CD8-positive, alpha-beta memory T cell (primary cell): ENCODE measurements around the gene SULT1C2. TPM values are rescaled to one million over a fixed set of nuclear protein-coding genes. Genes with fewer than 3 reads are reported as not detected.

Experiments used
- CTCF ChIA-PET: fragments of 350-600 bp; sonication (Branson Sonifier 250); formaldehyde crosslinking; loops from one replicate; lab custom pipeline; 2021; ENCODE audit warnings: antibody characterized with exemption; lab: Charles Lee
- POLR2A ChIA-PET: fragments of 350-600 bp; sonication (Branson Sonifier 250); formaldehyde crosslinking; loops from one replicate; lab custom pipeline; 2021; ENCODE audit warnings: antibody characterized with exemption; lab: Charles Lee
- DNase-seq, 5 donors: peaks; one replicate each; pipeline versions ENCODE4 v3.0.0 to v3.0.0-alpha.2; 2020 to 2022; ENCODE audit warnings: mixed read lengths in 1 of 5
- H3K27ac ChIP-seq: one replicate; pipeline ENCODE4 v1.7.0; 2013; ENCODE audit warnings: low read depth, mild to moderate bottlenecking, low read length, moderate library complexity
- H3K27me3 ChIP-seq: 2 replicates; pipeline ENCODE4 v1.7.0; 2013; ENCODE audit warnings: low read length, mild to moderate bottlenecking; ENCODE audit not compliant: insufficient read depth, poor library complexity, severe bottlenecking
- H3K36me3 ChIP-seq: 2 replicates; pipeline ENCODE4 v1.7.0; 2013; ENCODE audit warnings: mild to moderate bottlenecking, low read length, moderate library complexity; ENCODE audit not compliant: insufficient read depth
- H3K4me1 ChIP-seq: 2 replicates; pipeline ENCODE4 v1.7.0; 2013; ENCODE audit warnings: mild to moderate bottlenecking, low read length, moderate library complexity; ENCODE audit not compliant: insufficient read depth
- H3K4me3 ChIP-seq: 2 replicates; pipeline ENCODE4 v1.7.0; 2013; ENCODE audit warnings: mild to moderate bottlenecking, low read length
- H3K9me3 ChIP-seq: 2 replicates; pipeline ENCODE4 v1.7.0; 2013; ENCODE audit warnings: mild to moderate bottlenecking, low read length
- H3K27ac Mint-ChIP-seq, 8 donors: one replicate each; pipeline ENCODE4 v1.8.0; 2020 to 2021; ENCODE audit warnings: mixed read lengths in 8 of 8, mild to moderate bottlenecking in 6 of 8, inconsistent platforms in 3 of 8, moderate library complexity in 3 of 8
- H3K27me3 Mint-ChIP-seq, 2 donors: one replicate each; pipeline ENCODE4 v1.8.0; 2020 to 2021; ENCODE audit warnings: mixed read lengths in 2 of 2, mild to moderate bottlenecking in 1 of 2, moderate library complexity in 1 of 2
- H3K36me3 Mint-ChIP-seq, 3 donors: one replicate each; pipeline ENCODE4 v1.8.0; 2020 to 2021; ENCODE audit warnings: mixed read lengths in 3 of 3, inconsistent platforms in 1 of 3, mild to moderate bottlenecking in 1 of 3
- H3K4me1 Mint-ChIP-seq, 3 donors: one replicate each; pipeline ENCODE4 v1.8.0; 2020 to 2021; ENCODE audit warnings: mixed read lengths in 3 of 3, inconsistent platforms in 1 of 3, mild to moderate bottlenecking in 1 of 3
- H3K4me3 Mint-ChIP-seq, 7 donors: one replicate each; pipeline ENCODE4 v1.8.0; 2020 to 2021; ENCODE audit warnings: mixed read lengths in 7 of 7, mild to moderate bottlenecking in 6 of 7, moderate library complexity in 4 of 7, inconsistent platforms in 2 of 7
- H3K9me3 Mint-ChIP-seq, 5 donors: one replicate each; pipeline ENCODE4 v1.8.0; 2020 to 2022; ENCODE audit warnings: mixed read lengths in 5 of 5, mild to moderate bottlenecking in 3 of 5, moderate library complexity in 2 of 5, inconsistent platforms in 1 of 5
- polyA plus RNA-seq: library from polyadenylated mRNA; unstranded; fragments of 300-500 nt; fragmentation: Illumina TruSeq; gene quantifications from one replicate; pipeline ENCODE4 v1.2.3, GENCODE V29; 2021
- total RNA-seq, 2 experiments: library from RNA; stranded (reverse); gene quantifications; one replicate each; pipeline ENCODE4 v1.2.3, GENCODE V29; 2021

Gene SULT1C2
- total and polyA plus RNA-seq, 3 experiments from 2014 or later, result not detected

GRCh38 chr2:108320326-108320922 lies 31.7 kb downstream of the SULT1C2 start:
- ChIA-PET POLR2A (no interaction called here), CTCF (no interaction called here)
- Histone ChIP-seq H3K9me3 (no peaks in the 10 kb centered on the region), H3K4me1 (no peaks in the 10 kb centered on the region), H3K4me3 (no peak overlapping the region), H3K27me3 (no peaks in the 10 kb centered on the region), H3K27ac (no peak overlapping the region), H3K36me3 (no peaks in the 10 kb centered on the region)
- no peaks in the 10 kb centered on the region for H3K36me3 Mint-ChIP-seq
- no peak overlapping the region for H3K4me3 Mint-ChIP-seq
- H3K27ac Mint-ChIP-seq, result no peak overlapping the region
- no peak for DNase-seq
- H3K4me1 Mint-ChIP-seq, result no peaks in the 10 kb centered on the region
- H3K9me3 Mint-ChIP-seq, result no peaks in the 10 kb centered on the region
- peaks cover 7 to 16% of the 10 kb centered on the region in 2 donors for H3K27me3 Mint-ChIP-seq

- no peak overlapping the region for H3K4me3 Mint-ChIP-seq
- H3K9me3 Mint-ChIP-seq, result no peaks in the 10 kb centered on the region
- H3K27me3 ChIP-seq, result no peaks in the 10 kb centered on the region
- ChIA-PET POLR2A (no interaction called here), CTCF (no interaction called here)
- H3K27ac Mint-ChIP-seq, result no peak overlapping the region
- H3K36me3 ChIP-seq, result no peaks in the 10 kb centered on the region
- H3K27me3 Mint-ChIP-seq, result peaks cover 4 to 12% of the 10 kb centered on the region in 2 donors
- no peak for DNase-seq
- H3K4me1 Mint-ChIP-seq, result no peaks in the 10 kb centered on the region
- H3K4me3 ChIP-seq, result no peak overlapping the region
- no peak overlapping the region for H3K27ac ChIP-seq
- H3K9me3 ChIP-seq, result no peaks in the 10 kb centered on the region
- H3K36me3 Mint-ChIP-seq, result no peaks in the 10 kb centered on the region
- no peaks in the 10 kb centered on the region for H3K4me1 ChIP-seq
These were observed 34.9 kb downstream of the SULT1C2 start for GRCh38 chr2:108323619-108324018.

GRCh38 chr2:108324531-108325255 lies 36.0 kb downstream of the SULT1C2 start:
- Histone ChIP-seq H3K9me3 (no peaks in the 10 kb centered on the region), H3K27ac (no peak overlapping the region), H3K27me3 (no peaks in the 10 kb centered on the region), H3K4me1 (no peaks in the 10 kb centered on the region), H3K4me3 (no peak overlapping the region), H3K36me3 (no peaks in the 10 kb centered on the region)
- H3K9me3 Mint-ChIP-seq, result no peaks in the 10 kb centered on the region
- no peaks in the 10 kb centered on the region for H3K4me1 Mint-ChIP-seq
- H3K27ac Mint-ChIP-seq, result no peak overlapping the region
- ChIA-PET POLR2A (no interaction called here), CTCF (no interaction called here)
- no peak for DNase-seq
- H3K36me3 Mint-ChIP-seq, result no peaks in the 10 kb centered on the region
- no peak overlapping the region for H3K4me3 Mint-ChIP-seq
- peaks cover 4 to 16% of the 10 kb centered on the region in 2 donors for H3K27me3 Mint-ChIP-seq

- H3K27me3 Mint-ChIP-seq, result peaks cover 4 to 23% of the 10 kb centered on the region in 2 donors
- Histone ChIP-seq H3K4me1 (no peaks in the 10 kb centered on the region), H3K27me3 (no peaks in the 10 kb centered on the region), H3K27ac (no peak overlapping the region), H3K36me3 (no peaks in the 10 kb centered on the region), H3K4me3 (no peak overlapping the region), H3K9me3 (no peaks in the 10 kb centered on the region)
- no peak for DNase-seq
- H3K27ac Mint-ChIP-seq, result no peak overlapping the region
- H3K4me3 Mint-ChIP-seq, result no peak overlapping the region
- no peaks in the 10 kb centered on the region for H3K9me3 Mint-ChIP-seq
- H3K4me1 Mint-ChIP-seq, result no peaks in the 10 kb centered on the region
- POLR2A ChIA-PET, result no interaction called here
- no peaks in the 10 kb centered on the region for H3K36me3 Mint-ChIP-seq
- CTCF ChIA-PET, result no interaction called here
These were observed 37.1 kb downstream of the SULT1C2 start for GRCh38 chr2:108325756-108326155.

GRCh38 chr2:108329771-108330170 lies 41.1 kb downstream of the SULT1C2 start:
- H3K36me3 Mint-ChIP-seq, result no peaks in the 10 kb centered on the region
- H3K9me3 Mint-ChIP-seq, result no peaks in the 10 kb centered on the region
- no peak for DNase-seq
- no peak overlapping the region for H3K4me3 Mint-ChIP-seq
- H3K36me3 ChIP-seq, result no peaks in the 10 kb centered on the region
- no peaks in the 10 kb centered on the region for H3K27me3 ChIP-seq
- ChIA-PET CTCF (no interaction called here), POLR2A (no interaction called here)
- no peak overlapping the region for H3K27ac ChIP-seq
- H3K4me1 ChIP-seq, result no peaks in the 10 kb centered on the region
- no peaks in the 10 kb centered on the region for H3K9me3 ChIP-seq
- no peak overlapping the region for H3K27ac Mint-ChIP-seq
- peaks cover under 1 to 13% of the 10 kb centered on the region in 2 donors for H3K27me3 Mint-ChIP-seq
- H3K4me1 Mint-ChIP-seq, result no peaks in the 10 kb centered on the region
- no peak overlapping the region for H3K4me3 ChIP-seq

- ChIA-PET POLR2A (no interaction called here), CTCF (no interaction called here)
- H3K4me3 ChIP-seq, result no peak overlapping the region
- Mint-ChIP-seq H3K27me3 (peaks cover 3 to 21% of the 10 kb centered on the region in 2 donors), H3K27ac (no peak overlapping the region), H3K4me1 (no peaks in the 10 kb centered on the region), H3K9me3 (no peaks in the 10 kb centered on the region), H3K4me3 (no peak overlapping the region), H3K36me3 (no peaks in the 10 kb centered on the region)
- H3K4me1 ChIP-seq, result no peaks in the 10 kb centered on the region
- no peak overlapping the region for H3K27ac ChIP-seq
- H3K27me3 ChIP-seq, result no peaks in the 10 kb centered on the region
- DNase-seq, result no peak
- no peaks in the 10 kb centered on the region for H3K36me3 ChIP-seq
- no peaks in the 10 kb centered on the region for H3K9me3 ChIP-seq
These were observed 42.3 kb downstream of the SULT1C2 start for GRCh38 chr2:108330979-108331378.

GRCh38 chr2:108345951-108346350 lies 57.3 kb downstream of the SULT1C2 start:
- H3K4me3 Mint-ChIP-seq, result no peak overlapping the region
- Histone ChIP-seq H3K4me1 (no peaks in the 10 kb centered on the region), H3K27me3 (no peaks in the 10 kb centered on the region), H3K4me3 (no peak overlapping the region), H3K36me3 (no peaks in the 10 kb centered on the region), H3K9me3 (no peaks in the 10 kb centered on the region), H3K27ac (no peak overlapping the region)
- ChIA-PET POLR2A (no interaction called here), CTCF (no interaction called here)
- no peaks in the 10 kb centered on the region for H3K4me1 Mint-ChIP-seq
- no peaks in the 10 kb centered on the region for H3K36me3 Mint-ChIP-seq
- no peaks in the 10 kb centered on the region for H3K9me3 Mint-ChIP-seq
- DNase-seq, result no peak
- H3K27me3 Mint-ChIP-seq, result peaks cover 13 to 24% of the 10 kb centered on the region in 2 donors
- H3K27ac Mint-ChIP-seq, result no peak overlapping the region

GRCh38 chr2:108346827-108347226 lies 58.1 kb downstream of the SULT1C2 start:
- H3K9me3 ChIP-seq, result no peaks in the 10 kb centered on the region
- ChIA-PET CTCF (no interaction called here), POLR2A (no interaction called here)
- no peaks in the 10 kb centered on the region for H3K9me3 Mint-ChIP-seq
- H3K4me3 ChIP-seq, result no peak overlapping the region
- H3K27me3 ChIP-seq, result no peaks in the 10 kb centered on the region
- H3K27ac ChIP-seq, result no peak overlapping the region
- no peak overlapping the region for H3K27ac Mint-ChIP-seq
- H3K27me3 Mint-ChIP-seq, result peaks cover 13 to 27% of the 10 kb centered on the region in 2 donors
- no peaks in the 10 kb centered on the region for H3K36me3 Mint-ChIP-seq
- no peaks in the 10 kb centered on the region for H3K36me3 ChIP-seq
- no peak for DNase-seq
- H3K4me1 Mint-ChIP-seq, result no peaks in the 10 kb centered on the region
- no peak overlapping the region for H3K4me3 Mint-ChIP-seq
- H3K4me1 ChIP-seq, result no peaks in the 10 kb centered on the region
